Measurements from ENCODE around the gene CTCFL.

Gene CTCFL

GRCh38 chr20:57559658-57560553 lies 35.0 kb upstream of the CTCFL start:
- no peak for DNase-seq (ENCODE audit: low read depth)
- H3K4me3 ChIP-seq (ENCODE audit: low read depth, low read length), result no peak overlapping the region
- TF ChIP-seq CTCF (conservative IDR thresholded peaks at IDR 0.05; ENCODE audit: low read depth, low read length), result no peak

GRCh38 chr20:57559289-57559634 lies 34.3 kb upstream of the CTCFL start:
- TF ChIP-seq CTCF (conservative IDR thresholded peaks at IDR 0.05; ENCODE audit: low read depth, low read length), result no peak
- no peak for DNase-seq (ENCODE audit: low read depth)
- H3K4me3 ChIP-seq (ENCODE audit: low read depth, low read length), result no peak overlapping the region

GRCh38 chr20:57558614-57559288 lies 33.8 kb upstream of the CTCFL start:
- TF ChIP-seq CTCF (conservative IDR thresholded peaks at IDR 0.05; ENCODE audit: low read depth, low read length), result no peak
- DNase-seq (ENCODE audit: low read depth), result no peak

GRCh38 chr20:57557926-57558613 lies 33.1 kb upstream of the CTCFL start:
- no peak for TF ChIP-seq CTCF (conservative IDR thresholded peaks at IDR 0.05; ENCODE audit: low read depth, low read length)
- DNase-seq (ENCODE audit: low read depth), result no peak
- H3K4me3 ChIP-seq (ENCODE audit: low read depth, low read length), result no peak overlapping the region

More at GRCh38 chr20:57558614-57559288, 33.8 kb upstream of the CTCFL start:
- H3K4me3 ChIP-seq (ENCODE audit: low read depth, low read length), result no peak overlapping the region

GRCh38 chr20:57556980-57557274 lies 32.0 kb upstream of the CTCFL start:
- no peak overlapping the region for H3K4me3 ChIP-seq (ENCODE audit: low read depth, low read length)
- no peak for DNase-seq (ENCODE audit: low read depth)
- no peak for TF ChIP-seq CTCF (conservative IDR thresholded peaks at IDR 0.05; ENCODE audit: low read depth, low read length)

- DNase-seq (ENCODE audit: low read depth), result peak; percentile 19
- TF ChIP-seq CTCF (conservative IDR thresholded peaks at IDR 0.05; ENCODE audit: low read depth, low read length), result no peak
- no peak overlapping the region for H3K4me3 ChIP-seq (ENCODE audit: low read depth, low read length)
Measured at GRCh38 chr20:57555457-57556184, 30.7 kb upstream of the CTCFL start.

Measured in choroid plexus epithelial cell (primary cell).